ENCODE data around the gene AKT3.

Gene AKT3

DNA sequence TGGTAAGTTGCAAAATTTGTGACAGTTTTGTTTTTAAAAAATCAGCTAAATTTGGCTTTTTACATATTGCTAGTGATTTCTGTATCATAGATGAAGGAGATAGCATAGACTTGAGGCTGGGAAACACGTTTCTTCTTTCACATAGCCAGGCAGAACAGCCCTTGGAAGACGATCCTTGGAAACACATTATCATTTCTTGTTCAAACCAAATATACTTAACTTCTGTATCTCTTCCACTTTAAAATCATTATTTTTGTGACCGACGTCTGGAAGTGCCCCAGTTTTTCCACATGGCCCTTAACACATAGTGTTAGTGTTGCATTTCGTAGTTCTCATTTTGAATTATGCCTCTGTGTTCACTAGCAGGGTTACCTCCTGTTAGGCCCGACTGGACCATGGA, 400.7 kb downstream of the AKT3 start:
- Histone ChIP-seq H3K4me1 (ENCODE audit: control insufficient read depth, insufficient read depth, low read length) (peaks cover 5% of the 10 kb centered on the region), H3K27me3 (replicated peaks; ENCODE audit: control insufficient read depth, insufficient read depth, low read length) (no peaks in the 10 kb centered on the region), H3K4me3 (ENCODE audit: low read length) (no peak overlapping the region), H3K9me3 (ENCODE audit: control insufficient read depth, low read length) (no peaks in the 10 kb centered on the region), H3K36me3 (ENCODE audit: control insufficient read depth, insufficient read depth, low read length, severe bottlenecking) (peaks cover 8% of the 10 kb centered on the region), H3K9ac (ENCODE audit: low read length) (no peak overlapping the region)
- no peak for DNase-seq (ENCODE audit: low read depth)

DNA sequence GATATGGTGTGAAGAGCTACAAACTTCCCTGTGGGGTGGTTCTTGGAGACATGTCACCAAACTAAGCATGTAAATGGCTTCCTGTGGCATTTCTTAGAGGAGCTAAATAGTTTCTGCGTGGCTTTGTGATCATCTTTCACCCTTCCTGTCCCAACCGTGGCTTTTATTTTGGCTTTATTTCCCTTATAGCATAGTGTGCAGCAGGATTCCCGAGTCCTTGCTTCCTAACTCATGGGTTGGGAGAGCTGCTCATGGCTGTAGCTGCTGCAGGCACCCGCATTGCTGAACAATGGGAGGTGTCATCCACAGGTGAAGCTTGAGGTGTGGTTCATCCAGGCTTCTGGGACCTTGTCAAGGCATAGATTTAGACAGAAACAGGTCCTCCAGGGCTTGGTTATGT, 402.2 kb downstream of the AKT3 start:
- DNase-seq (ENCODE audit: low read depth), result no peak
- Histone ChIP-seq H3K9me3 (ENCODE audit: control insufficient read depth, low read length) (no peaks in the 10 kb centered on the region), H3K27me3 (replicated peaks; ENCODE audit: control insufficient read depth, insufficient read depth, low read length) (no peaks in the 10 kb centered on the region), H3K36me3 (ENCODE audit: control insufficient read depth, insufficient read depth, low read length, severe bottlenecking) (peaks cover 8% of the 10 kb centered on the region), H3K4me3 (ENCODE audit: low read length) (no peak overlapping the region), H3K9ac (ENCODE audit: low read length) (no peak overlapping the region), H3K4me1 (ENCODE audit: control insufficient read depth, insufficient read depth, low read length) (peaks cover 5% of the 10 kb centered on the region)

DNA sequence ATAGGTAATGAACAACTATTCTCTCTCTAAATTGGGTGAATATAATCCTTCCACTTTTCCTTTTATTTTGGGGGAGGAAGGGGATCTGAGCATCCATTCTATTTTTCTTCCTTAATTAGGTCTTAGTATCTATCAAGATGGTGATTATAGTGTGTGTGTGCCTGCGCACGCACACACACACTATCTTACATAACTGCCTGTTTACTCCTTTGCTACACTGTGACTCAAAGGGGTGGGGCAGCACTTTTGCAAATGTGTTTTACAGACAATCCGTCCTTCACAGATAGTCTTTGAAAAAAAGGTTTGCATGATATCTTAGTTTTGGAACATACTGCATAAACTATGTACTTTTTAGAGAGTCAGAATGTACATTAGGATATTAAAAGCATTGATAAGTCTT, 402.7 kb downstream of the AKT3 start:
- Histone ChIP-seq H3K9ac (ENCODE audit: low read length) (no peak overlapping the region), H3K4me1 (ENCODE audit: control insufficient read depth, insufficient read depth, low read length) (peaks cover 5% of the 10 kb centered on the region), H3K36me3 (ENCODE audit: control insufficient read depth, insufficient read depth, low read length, severe bottlenecking) (peaks cover 8% of the 10 kb centered on the region), H3K4me3 (ENCODE audit: low read length) (no peak overlapping the region), H3K9me3 (ENCODE audit: control insufficient read depth, low read length) (no peaks in the 10 kb centered on the region), H3K27me3 (replicated peaks; ENCODE audit: control insufficient read depth, insufficient read depth, low read length) (no peaks in the 10 kb centered on the region)
- DNase-seq (ENCODE audit: low read depth), result no peak

DNA sequence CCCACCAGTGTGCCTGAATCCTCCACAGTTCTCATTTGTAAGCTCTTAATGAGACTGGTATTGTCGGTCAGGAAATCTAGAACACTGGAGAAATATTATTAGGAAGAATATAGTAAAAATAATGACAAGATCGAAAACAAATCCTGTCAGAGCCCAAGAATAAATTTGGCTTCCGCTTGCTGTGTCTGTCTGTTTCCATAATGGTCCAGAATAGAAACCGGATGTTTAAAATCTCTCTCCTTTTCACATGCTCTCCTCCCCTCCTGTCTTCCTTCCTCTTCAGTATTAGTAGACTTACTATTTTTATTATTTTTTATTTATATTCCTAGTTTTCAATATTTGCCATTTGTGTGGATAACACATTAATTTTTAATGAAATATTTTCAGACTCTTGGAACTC, 406.5 kb downstream of the AKT3 start:
- H3K27me3 ChIP-seq (replicated peaks; ENCODE audit: control insufficient read depth, insufficient read depth, low read length), result no peaks in the 10 kb centered on the region
- no peaks in the 10 kb centered on the region for H3K9me3 ChIP-seq (ENCODE audit: control insufficient read depth, low read length)
- no peak overlapping the region for H3K9ac ChIP-seq (ENCODE audit: low read length)
- DNase-seq (ENCODE audit: low read depth), result no peak
- peaks cover 5% of the 10 kb centered on the region for H3K4me1 ChIP-seq (ENCODE audit: control insufficient read depth, insufficient read depth, low read length)
- H3K4me3 ChIP-seq (ENCODE audit: low read length), result no peak overlapping the region
- peaks cover 8% of the 10 kb centered on the region for H3K36me3 ChIP-seq (ENCODE audit: control insufficient read depth, insufficient read depth, low read length, severe bottlenecking)

DNA sequence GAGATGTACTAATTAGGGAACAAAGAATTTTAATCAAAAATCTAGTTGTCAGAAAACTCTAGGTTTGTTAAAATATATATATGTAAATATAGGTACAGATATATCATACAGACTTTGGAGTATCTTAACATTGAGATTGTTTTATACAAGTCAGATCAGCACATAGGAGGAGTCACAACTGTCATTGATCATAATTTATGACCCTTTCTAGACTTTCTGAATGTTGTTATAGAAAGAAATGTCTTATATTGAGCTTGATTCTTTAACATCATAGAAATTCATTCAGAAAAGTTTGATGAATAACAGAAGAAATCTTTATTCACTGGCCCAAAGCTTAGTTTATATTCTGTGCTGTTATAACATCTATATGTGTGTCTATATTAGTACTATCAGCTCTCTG, 408.4 kb downstream of the AKT3 start:
- no peak for DNase-seq (ENCODE audit: low read depth)
- no peak overlapping the region for H3K9ac ChIP-seq (ENCODE audit: low read length)

DNA sequence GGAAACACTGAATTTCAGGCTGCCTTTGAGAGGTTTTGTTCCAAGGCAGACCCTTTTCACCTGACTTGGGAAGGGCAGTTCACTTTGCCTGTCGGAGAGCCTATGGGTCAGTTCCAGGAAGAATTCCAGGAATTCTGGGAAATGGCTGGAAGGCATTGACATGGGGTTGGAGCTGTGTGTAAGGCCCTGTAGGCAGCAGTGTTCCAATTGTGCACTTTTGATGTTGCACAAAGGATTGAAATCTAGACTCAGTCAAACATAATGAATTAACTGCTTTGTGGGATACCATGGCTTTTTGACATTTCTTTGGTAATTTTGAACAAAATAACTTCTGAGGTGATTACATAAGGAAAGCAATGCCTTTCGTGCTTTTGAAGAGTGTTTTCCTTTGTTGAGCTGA, 409.6 kb downstream of the AKT3 start:
- DNase-seq (ENCODE audit: low read depth), result no peak
- no peaks in the 10 kb centered on the region for H3K4me1 ChIP-seq (ENCODE audit: control insufficient read depth, insufficient read depth, low read length)
- H3K9me3 ChIP-seq (ENCODE audit: control insufficient read depth, low read length), result no peaks in the 10 kb centered on the region
- H3K27me3 ChIP-seq (replicated peaks; ENCODE audit: control insufficient read depth, insufficient read depth, low read length), result no peaks in the 10 kb centered on the region
- H3K36me3 ChIP-seq (ENCODE audit: control insufficient read depth, insufficient read depth, low read length, severe bottlenecking), result peaks cover 2% of the 10 kb centered on the region
- H3K9ac ChIP-seq (ENCODE audit: low read length), result no peak overlapping the region
- H3K4me3 ChIP-seq (ENCODE audit: low read length), result no peak overlapping the region

More for the DNA sequence above, 408.4 kb downstream of the AKT3 start:
- Histone ChIP-seq H3K4me1 (ENCODE audit: control insufficient read depth, insufficient read depth, low read length) (no peaks in the 10 kb centered on the region), H3K36me3 (ENCODE audit: control insufficient read depth, insufficient read depth, low read length, severe bottlenecking) (peaks cover 8% of the 10 kb centered on the region), H3K9me3 (ENCODE audit: control insufficient read depth, low read length) (no peaks in the 10 kb centered on the region), H3K4me3 (ENCODE audit: low read length) (no peak overlapping the region), H3K27me3 (replicated peaks; ENCODE audit: control insufficient read depth, insufficient read depth, low read length) (no peaks in the 10 kb centered on the region)

DNA sequence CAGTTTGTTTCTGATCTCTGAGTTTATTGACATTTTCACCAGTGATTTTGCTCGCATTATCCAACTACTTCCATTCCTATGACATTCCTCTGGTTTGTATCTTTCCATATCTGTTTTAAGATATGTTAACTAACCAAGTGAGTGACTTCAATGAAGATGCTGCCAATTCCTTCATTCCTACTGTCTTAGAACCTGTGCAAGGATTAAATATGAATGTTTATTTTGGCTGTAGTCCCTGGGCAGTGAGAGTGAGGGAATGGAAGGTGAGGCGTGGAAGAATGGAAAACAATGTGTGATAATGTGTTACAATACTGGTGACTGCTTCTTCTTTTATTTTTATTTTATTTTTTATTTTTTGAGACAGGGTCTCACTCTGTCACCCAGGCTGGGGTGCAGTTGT, 411.2 kb downstream of the AKT3 start:
- H3K36me3 ChIP-seq (ENCODE audit: control insufficient read depth, insufficient read depth, low read length, severe bottlenecking), result no peaks in the 10 kb centered on the region
- no peaks in the 10 kb centered on the region for H3K27me3 ChIP-seq (replicated peaks; ENCODE audit: control insufficient read depth, insufficient read depth, low read length)
- H3K4me3 ChIP-seq (ENCODE audit: low read length), result no peak overlapping the region
- H3K9ac ChIP-seq (ENCODE audit: low read length), result no peak overlapping the region
- H3K9me3 ChIP-seq (ENCODE audit: control insufficient read depth, low read length), result no peaks in the 10 kb centered on the region
- H3K4me1 ChIP-seq (ENCODE audit: control insufficient read depth, insufficient read depth, low read length), result no peaks in the 10 kb centered on the region
- no peak for DNase-seq (ENCODE audit: low read depth)
